A549 (cell line): ENCODE data around the gene ENTR1.

Experiments
- CBX2 ChIP-seq: fragments of 200-600 bp; sonication (generic); IDR thresholded peaks from 2 replicates; pipeline ENCODE4 v1.6.1; 2016; ENCODE audit warnings: low read depth, mild to moderate bottlenecking, borderline replicate concordance
- EP300 ChIP-seq, 2 experiments: fragments of >200 bp; sonication (Bioruptor Twin); formaldehyde crosslinking; IDR thresholded peaks; 2 replicates in 1 of 2; 3 replicates in 1 of 2; pipeline ENCODE4 v1.6.1; 2016 to 2017
- JUN ChIP-seq, 2 experiments: fragments of >200 bp; sonication (Bioruptor Twin); formaldehyde crosslinking; IDR thresholded peaks; 2 replicates in 1 of 2; 3 replicates in 1 of 2; pipeline ENCODE4 v1.6.1; 2016 to 2017
- PHF8 ChIP-seq: fragments of 200-600 bp; sonication (generic); IDR thresholded peaks from 2 replicates; pipeline ENCODE4 v1.6.1; 2016; ENCODE audit warnings: low read depth, mild to moderate bottlenecking, antibody characterized with exemption, moderate library complexity, borderline replicate concordance
- RAD21 ChIP-seq, 2 experiments: fragments of >200 bp in 1 of 2; sonication (Bioruptor Twin) in 1 of 2; formaldehyde crosslinking in 1 of 2; IDR thresholded peaks in 1 of 2; conservative IDR thresholded peaks in 1 of 2; 2 replicates in 1 of 2; 3 replicates in 1 of 2; pipeline ENCODE4 v1.6.1; 2012 to 2018; ENCODE audit warnings: inconsistent platforms in 1 of 2
- TF ChIP-seq, protein P1 (sequence below): fragments of >200 bp; sonication (Bioruptor Twin); formaldehyde crosslinking; IDR thresholded peaks from 3 replicates; pipeline ENCODE4 v1.5.1; 2016

DNA sequence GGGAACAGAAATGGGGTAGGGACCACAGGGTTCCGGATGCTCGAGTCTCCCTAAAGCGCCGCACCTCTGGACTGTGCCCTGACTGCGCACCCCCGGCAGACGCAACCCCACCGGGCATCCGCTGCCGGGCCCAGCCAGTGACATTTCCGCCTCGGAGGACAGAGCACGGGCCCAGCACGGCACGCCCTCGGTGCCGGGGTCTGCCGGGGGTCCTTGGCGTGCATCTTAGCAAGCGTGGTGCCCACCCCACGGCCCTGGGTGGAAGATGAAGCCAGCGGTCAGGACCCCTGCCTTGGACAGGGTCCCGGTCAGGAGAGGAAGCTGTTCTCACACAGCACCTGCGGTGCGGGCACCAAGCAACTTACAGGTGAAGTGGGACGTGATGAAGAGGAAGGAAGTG, 22.2 kb upstream of the ENTR1 start:
- TF ChIP-seq, protein P1, sequence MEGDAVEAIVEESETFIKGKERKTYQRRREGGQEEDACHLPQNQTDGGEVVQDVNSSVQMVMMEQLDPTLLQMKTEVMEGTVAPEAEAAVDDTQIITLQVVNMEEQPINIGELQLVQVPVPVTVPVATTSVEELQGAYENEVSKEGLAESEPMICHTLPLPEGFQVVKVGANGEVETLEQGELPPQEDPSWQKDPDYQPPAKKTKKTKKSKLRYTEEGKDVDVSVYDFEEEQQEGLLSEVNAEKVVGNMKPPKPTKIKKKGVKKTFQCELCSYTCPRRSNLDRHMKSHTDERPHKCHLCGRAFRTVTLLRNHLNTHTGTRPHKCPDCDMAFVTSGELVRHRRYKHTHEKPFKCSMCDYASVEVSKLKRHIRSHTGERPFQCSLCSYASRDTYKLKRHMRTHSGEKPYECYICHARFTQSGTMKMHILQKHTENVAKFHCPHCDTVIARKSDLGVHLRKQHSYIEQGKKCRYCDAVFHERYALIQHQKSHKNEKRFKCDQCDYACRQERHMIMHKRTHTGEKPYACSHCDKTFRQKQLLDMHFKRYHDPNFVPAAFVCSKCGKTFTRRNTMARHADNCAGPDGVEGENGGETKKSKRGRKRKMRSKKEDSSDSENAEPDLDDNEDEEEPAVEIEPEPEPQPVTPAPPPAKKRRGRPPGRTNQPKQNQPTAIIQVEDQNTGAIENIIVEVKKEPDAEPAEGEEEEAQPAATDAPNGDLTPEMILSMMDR: no peak
- TF ChIP-seq EP300 (IDR thresholded peaks at IDR 0.05): no peak
- no peak for TF ChIP-seq JUN (IDR thresholded peaks at IDR 0.05)
- TF ChIP-seq PHF8: no peak
- no peak for TF ChIP-seq CBX2
- no peak for TF ChIP-seq RAD21 (conservative IDR thresholded peaks at IDR 0.05 in 1 of 2, IDR thresholded peaks at IDR 0.05 in 1 of 2)
